HepG2 (cell line): ENCODE data around the gene AKAP7. TPM values are rescaled to one million over a fixed set of nuclear protein-coding genes. Genes with fewer than 3 reads are reported as not detected.

Experiments used
- ATAC-seq: fragments of 200-7000 bp; cut with Tn5 transposase; 3 replicates; pipeline ENCODE4 v1.9.1; 2020; ENCODE audit warnings: mild to moderate bottlenecking, moderate library complexity
- BruUV-seq: library from RNA; stranded (reverse); fragments of 400-500 nt; replicated peaks from 2 replicates; lab custom pipeline; 2021; lab: Mats Ljungman, UMichigan
- CTCF ChIA-PET: fragments of 300-600 bp; formaldehyde crosslinking; extraction: SDS; loops from one replicate; lab custom pipeline; 2021; ENCODE audit warnings: low total read pairs, inconsistent platforms, low intra/inter-chr PET ratio; lab: Yijun Ruan, JAX
- POLR2A ChIA-PET: fragments of 350-600 bp; sonication (Branson Sonifier 250); formaldehyde crosslinking; loops from one replicate; lab custom pipeline; 2020; ENCODE audit warnings: antibody characterized with exemption, inconsistent platforms; lab: Yijun Ruan, JAX
- DNase-seq: peaks from one replicate; pipeline ENCODE4 v3.0.0-alpha.2; 2015; ENCODE audit warnings: low spot score
- FAIRE-seq: peaks from 3 replicates; lab custom pipeline; 2011; peaks lifted over from hg19 to GRCh38; lab: Jason Lieb, UNC
- H2AFZ ChIP-seq: one replicate; pipeline ENCODE4 v1.6.1; 2011; ENCODE audit warnings: low read length, inconsistent platforms
- H3K27ac ChIP-seq: fragments of 300-600 bp; 3 replicates; pipeline ENCODE4 v1.8.0; 2011; ENCODE audit warnings: mixed run types, mild to moderate bottlenecking, mixed read lengths, low read length, inconsistent platforms; ENCODE audit not compliant: insufficient read depth; ENCODE audit errors: extremely low read length
- H3K27me3 ChIP-seq, 2 experiments: fragments of 200-600 bp in 1 of 2; 2 replicates in 1 of 2; 3 replicates in 1 of 2; pipeline versions ENCODE4 v1.6.0 to v1.8.0; 2011; ENCODE audit warnings: low read length in 2 of 2, mild to moderate bottlenecking in 2 of 2, moderate library complexity in 2 of 2, inconsistent platforms in 1 of 2; ENCODE audit not compliant: insufficient read depth in 2 of 2, control insufficient read depth in 1 of 2
- H3K36me3 ChIP-seq, 2 experiments: fragments of 200-600 bp in 1 of 2; replicated peaks in 1 of 2; 2 replicates in 1 of 2; 3 replicates in 1 of 2; pipeline versions ENCODE4 v1.5.1 to v1.8.0; 2011; ENCODE audit warnings: low read length in 2 of 2, inconsistent platforms in 1 of 2; ENCODE audit not compliant: insufficient read depth in 2 of 2, control insufficient read depth in 1 of 2
- H3K4me1 ChIP-seq: 2 replicates; pipeline ENCODE4 v1.5.1; 2012; ENCODE audit warnings: low read length, inconsistent platforms; ENCODE audit not compliant: insufficient read depth
- H3K4me2 ChIP-seq: 2 replicates; pipeline ENCODE4 v1.6.0; 2011; ENCODE audit warnings: low read depth, low read length, inconsistent platforms
- H3K4me3 ChIP-seq, 3 experiments: fragments of 200-600 bp in 1 of 3; sonication (generic), shearing (Covaris generic) in 1 of 3; replicated peaks in 1 of 3; 2 replicates each; pipeline ENCODE4 v1.5.1; 2011 to 2016; ENCODE audit warnings: low read length in 3 of 3, inconsistent platforms in 2 of 3, low read depth in 2 of 3, mild to moderate bottlenecking in 2 of 3, control low read depth in 1 of 3, mixed read lengths in 1 of 3; ENCODE audit not compliant: insufficient read depth in 1 of 3
- H3K79me2 ChIP-seq: one replicate; pipeline ENCODE4 v1.6.1; 2011; ENCODE audit warnings: low read length, inconsistent platforms; ENCODE audit not compliant: insufficient read depth
- H3K9ac ChIP-seq: 2 replicates; pipeline ENCODE4 v1.6.0; 2011; ENCODE audit warnings: mild to moderate bottlenecking, low read depth, low read length, inconsistent platforms; ENCODE audit not compliant: insufficient read depth
- H3K9me3 ChIP-seq: 2 replicates; pipeline ENCODE4 v1.5.1; 2012; ENCODE audit warnings: mild to moderate bottlenecking, low read length
- H4K20me1 ChIP-seq: 2 replicates; pipeline ENCODE4 v1.6.0; 2011; ENCODE audit warnings: inconsistent platforms, mild to moderate bottlenecking, low read length, moderate library complexity; ENCODE audit not compliant: insufficient read depth
- AHR ChIP-seq: IDR thresholded peaks from 2 replicates; pipeline ENCODE4 v1.6.1; 2018; ENCODE audit warnings: missing genetic modification reagents, missing compliant biosample characterization
- HOXA3 ChIP-seq: sonication (generic); formaldehyde crosslinking; IDR thresholded peaks from 2 replicates; pipeline ENCODE4 v1.5.0; 2020; ENCODE audit warnings: missing genetic modification reagents
- ISX ChIP-seq: sonication (generic); formaldehyde crosslinking; conservative IDR thresholded peaks from 2 replicates; pipeline ENCODE4 v1.5.0; 2020; ENCODE audit warnings: missing genetic modification reagents
- PHF5A ChIP-seq: IDR thresholded peaks from one replicate; pipeline ENCODE4 v1.6.1; 2018; ENCODE audit warnings: low read depth, missing genetic modification reagents; ENCODE audit not compliant: unreplicated experiment
- SMAD9 ChIP-seq: sonication (generic); formaldehyde crosslinking; IDR thresholded peaks from 2 replicates; pipeline ENCODE4 v1.5.1; 2020; ENCODE audit warnings: mild to moderate bottlenecking, missing genetic modification reagents
- ZMYM3 ChIP-seq: sonication (generic); formaldehyde crosslinking; IDR thresholded peaks from 2 replicates; pipeline ENCODE4 v1.5.1; 2020; ENCODE audit warnings: mild to moderate bottlenecking, missing genetic modification reagents
- ZNF264 ChIP-seq: sonication (generic); formaldehyde crosslinking; IDR thresholded peaks from 2 replicates; pipeline ENCODE4 v1.4.0; 2020; ENCODE audit warnings: missing genetic modification reagents
- ZNF430 ChIP-seq: sonication (generic); formaldehyde crosslinking; IDR thresholded peaks from 2 replicates; pipeline ENCODE4 v1.9.0; 2021; ENCODE audit warnings: mild to moderate bottlenecking, missing genetic modification reagents
- ZNF75D ChIP-seq: sonication (generic); formaldehyde crosslinking; IDR thresholded peaks from 2 replicates; pipeline ENCODE4 v1.8.1; 2023; ENCODE audit warnings: missing genetic modification reagents, mild to moderate bottlenecking, borderline replicate concordance
- ZNF839 ChIP-seq: sonication (generic); formaldehyde crosslinking; IDR thresholded peaks from 2 replicates; pipeline ENCODE4 v1.4.0; 2020; ENCODE audit warnings: missing genetic modification reagents, mild to moderate bottlenecking, borderline replicate concordance
- WGBS: methylation state at CpG from one replicate; pipeline ENCODE4 v1.1.6; 2017; ENCODE audit warnings: low lambda C conversion rate; 5-methylcytosine and 5-hydroxymethylcytosine counted together
- in situ Hi-C: cut with HindIII; loops from 2 replicates; pipeline ENCODE4 v1.10.0; 2017; ENCODE audit warnings: low pct_unique_long_range_greater_than_20kb; ENCODE audit not compliant: extremely low pct_ligation_motif_present
- intact Hi-C: fragments of 100-400 bp; cut with micrococcal nuclease; formaldehyde crosslinking; loops from one replicate; pipeline ENCODE4 v1.10.0; 2022; ENCODE audit not compliant: unreplicated experiment
- polyA plus RNA-seq, 8 experiments: library from polyadenylated mRNA; depleted of rRNA in 3 of 8; stranded (reverse) in 7 of 8; unstranded in 1 of 8; fragments of >200 nt; fragmentation: Illumina TruSeq in 4 of 8; extraction: Trizol in 4 of 8; gene quantifications; 2 replicates each; pipeline versions ENCODE4 v1.2.1 to v1.2.3, GENCODE V29; 2011 to 2016; ENCODE audit warnings: low read depth in 4 of 8, missing spikeins in 1 of 8, mixed read lengths in 1 of 8; ENCODE audit not compliant: insufficient read depth in 1 of 8
- total RNA-seq, 5 experiments: library from RNA; depleted of rRNA; stranded (reverse); fragments of >200 nt; fragmentation: Illumina TruSeq; extraction: Trizol; gene quantifications; 2 replicates each; pipeline ENCODE4 v1.2.3, GENCODE V29; 2016; ENCODE audit warnings: low read depth in 1 of 5
- TF ChIP-seq, protein P1 (sequence below): sonication (generic); formaldehyde crosslinking; conservative IDR thresholded peaks from 2 replicates; pipeline ENCODE4 v1.4.0; 2020; ENCODE audit warnings: missing genetic modification reagents
- TF ChIP-seq, protein P2 (sequence below): sonication (generic); formaldehyde crosslinking; IDR thresholded peaks from 2 replicates; pipeline ENCODE4 v1.5.0; 2020; ENCODE audit warnings: missing genetic modification reagents, mild to moderate bottlenecking, borderline replicate concordance
- TF ChIP-seq, protein P3 (sequence below): sonication (generic); IDR thresholded peaks from 2 replicates; pipeline ENCODE4 v1.6.1; 2016; ENCODE audit warnings: low read depth, borderline replicate concordance

The AKAP7 gene
- total and polyA plus RNA-seq, 2 of the 13 experiments (the other 11 are each of a cell fraction or from before 2014, with no cell fraction given), result 3.6 to 11.7 TPM

DNA sequence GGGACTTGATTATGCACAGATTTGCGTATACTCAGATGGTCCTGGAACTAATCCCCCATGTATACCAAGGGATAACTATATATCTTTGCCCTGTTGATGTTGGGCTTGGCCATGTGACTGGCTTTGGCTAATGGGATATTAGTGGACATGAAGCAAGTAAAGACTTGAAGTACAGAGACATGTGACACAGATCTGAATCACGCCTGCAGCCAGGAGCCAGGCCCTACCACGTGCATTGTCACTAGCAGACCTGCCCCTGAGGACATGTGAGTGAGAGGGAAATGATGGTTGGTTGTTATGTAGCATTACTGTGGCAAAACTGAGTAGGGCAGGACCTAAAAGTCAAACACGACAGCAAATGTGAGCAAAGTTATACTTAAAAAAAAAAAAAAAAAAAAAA, 155.7 kb downstream of the AKAP7 start:
- no peak for TF ChIP-seq ZNF75D (CRISPR knock-in tag)
- BruUV-seq, result no TSS peak
- ATAC-seq (no peak), DNase-seq (no peak), FAIRE-seq (no peak)
- ChIA-PET POLR2A (no interaction called here), CTCF (no interaction called here)
- Histone ChIP-seq H4K20me1 (no peaks in the 10 kb centered on the region), H3K36me3 (no peaks in the 10 kb centered on the region), H2AFZ (no peak overlapping the region), H3K4me3 (no peak overlapping the region), H3K9me3 (no peaks in the 10 kb centered on the region), H3K27ac (no peak overlapping the region), H3K4me2 (no peak overlapping the region), H3K79me2 (no peaks in the 10 kb centered on the region), H3K4me1 (peaks cover 31% of the 10 kb centered on the region), H3K9ac (no peak overlapping the region), H3K27me3 (peaks cover 0 to 5% of the 10 kb centered on the region in 2 experiments; a peak in 1 of 5 replicates)
- in situ Hi-C loops (no loop called here), intact Hi-C loops (no loop called here)
- WGBS, result 91% methylated on average over 4 of the region's 4 CpGs

DNA sequence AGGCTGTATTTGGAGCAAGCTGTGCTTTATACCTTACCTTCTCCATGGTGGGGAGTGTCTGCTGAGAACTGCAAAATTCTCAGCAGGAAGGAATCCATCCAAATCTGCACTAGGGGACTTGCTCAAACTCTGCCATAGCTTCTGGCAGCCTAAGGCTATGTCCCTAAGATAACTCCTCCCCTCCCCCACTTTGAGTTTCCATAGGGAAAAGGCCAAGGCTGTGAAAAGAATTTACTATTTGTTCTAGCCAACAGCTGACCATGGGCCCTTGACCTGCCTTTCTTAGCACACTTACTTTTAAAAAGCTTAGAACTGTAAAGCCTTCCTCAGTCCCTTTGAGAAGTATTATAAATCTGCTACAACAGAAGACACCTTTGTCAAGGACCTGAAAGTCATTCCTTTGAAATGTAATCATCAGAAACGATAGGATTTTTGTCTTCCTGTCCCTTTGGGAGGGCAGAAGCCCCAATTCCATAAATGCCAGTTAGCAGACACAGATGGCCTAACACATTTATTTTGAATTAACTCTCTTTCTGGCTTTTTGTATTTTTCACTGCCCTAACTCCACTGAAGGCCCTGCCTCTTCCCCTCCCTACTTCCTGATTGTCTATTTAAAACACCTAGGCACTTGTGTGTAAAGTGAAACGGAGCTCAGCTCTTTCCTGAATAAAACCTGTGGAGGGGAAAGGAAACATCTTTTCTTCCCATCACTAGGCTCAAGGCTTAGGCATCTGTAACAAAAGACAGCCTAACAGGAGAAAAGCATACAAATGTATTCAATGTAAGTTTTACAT, 157.1 kb downstream of the AKAP7 start:
- ATAC-seq (no peak), DNase-seq (peak; percentile 8), FAIRE-seq (no peak)
- BruUV-seq, result no TSS peak
- Histone ChIP-seq H3K79me2 (no peaks in the 10 kb centered on the region), H3K9me3 (no peaks in the 10 kb centered on the region), H3K27me3 (peaks cover 0 to 5% of the 10 kb centered on the region in 2 experiments; a peak in 1 of 5 replicates), H3K4me3 (no peak overlapping the region), H3K4me1 (peaks cover 31% of the 10 kb centered on the region), H3K4me2 (peak overlapping the region; percentile 16; the same call in 1 of the 2 replicates), H4K20me1 (no peaks in the 10 kb centered on the region), H2AFZ (no peak overlapping the region), H3K36me3 (no peaks in the 10 kb centered on the region), H3K27ac (no peak overlapping the region), H3K9ac (no peak overlapping the region)
- CTCF ChIA-PET, result no interaction called here
- intact Hi-C loops, result no loop called here
- in situ Hi-C loops, result no loop called here
- POLR2A ChIA-PET, result no interaction called here
- WGBS, result 15% methylated on average over 2 of the region's 2 CpGs
- TF ChIP-seq HOXA3 (CRISPR knock-in tag), result no peak
- TF ChIP-seq ISX (CRISPR knock-in tag), result no peak
- TF ChIP-seq ZMYM3, result no peak
- no peak for TF ChIP-seq SMAD9 (CRISPR knock-in tag)
- no peak for TF ChIP-seq AHR
- TF ChIP-seq, protein P1, sequence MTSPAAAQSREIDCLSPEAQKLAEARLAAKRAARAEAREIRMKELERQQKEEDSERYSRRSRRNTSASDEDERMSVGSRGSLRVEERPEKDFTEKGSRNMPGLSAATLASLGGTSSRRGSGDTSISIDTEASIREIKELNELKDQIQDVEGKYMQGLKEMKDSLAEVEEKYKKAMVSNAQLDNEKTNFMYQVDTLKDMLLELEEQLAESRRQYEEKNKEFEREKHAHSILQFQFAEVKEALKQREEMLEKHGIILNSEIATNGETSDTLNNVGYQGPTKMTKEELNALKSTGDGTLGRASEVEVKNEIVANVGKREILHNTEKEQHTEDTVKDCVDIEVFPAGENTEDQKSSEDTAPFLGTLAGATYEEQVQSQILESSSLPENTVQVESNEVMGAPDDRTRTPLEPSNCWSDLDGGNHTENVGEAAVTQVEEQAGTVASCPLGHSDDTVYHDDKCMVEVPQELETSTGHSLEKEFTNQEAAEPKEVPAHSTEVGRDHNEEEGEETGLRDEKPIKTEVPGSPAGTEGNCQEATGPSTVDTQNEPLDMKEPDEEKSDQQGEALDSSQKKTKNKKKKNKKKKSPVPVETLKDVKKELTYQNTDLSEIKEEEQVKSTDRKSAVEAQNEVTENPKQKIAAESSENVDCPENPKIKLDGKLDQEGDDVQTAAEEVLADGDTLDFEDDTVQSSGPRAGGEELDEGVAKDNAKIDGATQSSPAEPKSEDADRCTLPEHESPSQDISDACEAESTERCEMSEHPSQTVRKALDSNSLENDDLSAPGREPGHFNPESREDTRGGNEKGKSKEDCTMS, result no peak
- TF ChIP-seq, protein P2, sequence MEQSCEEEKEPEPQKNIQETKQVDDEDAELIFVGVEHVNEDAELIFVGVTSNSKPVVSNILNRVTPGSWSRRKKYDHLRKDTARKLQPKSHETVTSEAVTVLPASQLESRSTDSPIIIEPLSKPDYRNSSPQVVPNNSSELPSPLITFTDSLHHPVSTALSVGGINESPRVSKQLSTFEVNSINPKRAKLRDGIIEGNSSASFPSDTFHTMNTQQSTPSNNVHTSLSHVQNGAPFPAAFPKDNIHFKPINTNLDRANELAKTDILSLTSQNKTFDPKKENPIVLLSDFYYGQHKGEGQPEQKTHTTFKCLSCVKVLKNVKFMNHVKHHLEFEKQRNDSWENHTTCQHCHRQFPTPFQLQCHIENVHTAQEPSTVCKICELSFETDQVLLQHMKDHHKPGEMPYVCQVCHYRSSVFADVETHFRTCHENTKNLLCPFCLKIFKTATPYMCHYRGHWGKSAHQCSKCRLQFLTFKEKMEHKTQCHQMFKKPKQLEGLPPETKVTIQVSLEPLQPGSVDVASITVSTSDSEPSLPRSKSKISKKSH, result no peak
- TF ChIP-seq ZNF430 (CRISPR knock-in tag), result 0 out of 2 replicates have a peak, but pooled peaks have one; percentile 35
- no peak for TF ChIP-seq PHF5A (CRISPR knock-in tag)
- TF ChIP-seq ZNF839 (CRISPR knock-in tag), result no peak
- TF ChIP-seq, protein P3, sequence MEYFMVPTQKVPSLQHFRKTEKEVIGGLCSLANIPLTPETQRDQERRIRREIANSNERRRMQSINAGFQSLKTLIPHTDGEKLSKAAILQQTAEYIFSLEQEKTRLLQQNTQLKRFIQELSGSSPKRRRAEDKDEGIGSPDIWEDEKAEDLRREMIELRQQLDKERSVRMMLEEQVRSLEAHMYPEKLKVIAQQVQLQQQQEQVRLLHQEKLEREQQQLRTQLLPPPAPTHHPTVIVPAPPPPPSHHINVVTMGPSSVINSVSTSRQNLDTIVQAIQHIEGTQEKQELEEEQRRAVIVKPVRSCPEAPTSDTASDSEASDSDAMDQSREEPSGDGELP, result peak; percentile 70; the same call in 1 of the 2 replicates
- TF ChIP-seq ZNF264, result no peak
